Brain microvascular endothelial cell (primary cell): ENCODE measurements around the gene ZNF33A.
"Not testable (repeated sequence)": the region's sequence is repeated elsewhere in the genome, so short reads cannot be mapped to it uniquely, and the experiment has no call there.

Experiments used
- DNase-seq: peaks from one replicate; pipeline ENCODE4 v3.0.0-alpha.2; 2020
- H3K27ac ChIP-seq: fragments of 250-450 bp; sonication (Bioruptor Pico); 2 replicates; pipeline ENCODE4 v1.5.1; 2020; ENCODE audit warnings: mild to moderate bottlenecking, moderate library complexity
- H3K27me3 ChIP-seq: fragments of 250-450 bp; sonication (Bioruptor Pico); replicated peaks from 2 replicates; pipeline ENCODE4 v1.5.1; 2020; ENCODE audit warnings: mild to moderate bottlenecking
- H3K36me3 ChIP-seq: fragments of 250-450 bp; sonication (Bioruptor Pico); replicated peaks from 2 replicates; pipeline ENCODE4 v1.5.1; 2020; ENCODE audit warnings: mild to moderate bottlenecking
- H3K4me3 ChIP-seq: 2 replicates; pipeline ENCODE4 v1.5.1; 2011; ENCODE audit warnings: low read depth, mild to moderate bottlenecking, control low read depth, low read length, moderate library complexity
- CTCF ChIP-seq: IDR thresholded peaks from 2 replicates; pipeline ENCODE4 v1.5.1; 2011; ENCODE audit warnings: low read depth, mild to moderate bottlenecking, moderate library complexity, low read length, control low read depth, inconsistent platforms; ENCODE audit errors: missing control alignments
- in situ Hi-C: cut with HindIII; loops from 2 replicates; pipeline ENCODE4 v1.10.0; 2017; ENCODE audit warnings: low sequenced_read_pairs, low pct_ligation_motif_present

ZNF33A gene

DNA sequence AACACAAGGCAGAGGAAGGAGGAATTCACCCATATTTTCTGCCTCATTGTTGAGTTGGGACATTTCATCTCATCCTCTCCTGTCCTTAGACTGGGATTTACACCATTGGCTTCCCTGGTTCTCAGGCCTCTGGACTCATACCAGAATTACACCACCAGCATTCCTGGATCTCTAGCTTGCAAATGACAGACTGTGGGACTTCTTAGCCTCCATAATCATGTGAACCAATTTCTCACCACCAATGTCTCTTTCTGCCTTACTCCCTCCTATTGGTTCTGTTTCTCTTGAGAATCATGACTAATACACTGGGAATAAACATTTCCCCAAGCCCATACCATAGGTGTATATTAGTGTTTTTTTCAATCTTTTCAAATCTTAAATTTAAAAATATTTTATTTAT lies 2.9 kb upstream of the ZNF33A start:
- Histone ChIP-seq H3K27me3 (no peaks in the 10 kb centered on the region), H3K36me3 (no peaks in the 10 kb centered on the region), H3K27ac (no peak overlapping the region), H3K4me3 (no peak overlapping the region)
- DNase-seq, result no peak
- no peak for TF ChIP-seq CTCF
- in situ Hi-C loops, result no loop called here

DNA sequence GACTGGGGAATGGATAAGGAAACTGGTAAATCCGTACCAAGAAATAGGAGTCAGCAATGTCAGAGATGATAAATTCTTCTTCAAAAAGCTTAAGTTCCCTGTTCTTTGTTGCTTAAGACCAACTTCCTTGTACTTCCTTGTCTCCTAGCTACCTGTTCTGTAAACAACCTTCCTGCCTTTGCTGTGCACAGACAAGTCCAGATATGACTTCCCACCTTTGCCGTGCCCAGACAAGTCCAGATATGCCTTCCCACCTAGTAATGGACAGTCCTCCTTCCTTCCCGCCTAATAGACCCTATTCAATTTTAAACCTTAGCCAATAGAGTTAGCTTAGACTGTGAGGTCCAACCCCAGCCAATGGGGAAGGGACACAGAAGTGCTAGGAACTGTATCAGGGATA lies 2.5 kb upstream of the ZNF33A start:
- no peak overlapping the region for H3K27ac ChIP-seq

GRCh38 chr10:38016354-38016753 lies 5.9 kb downstream of the ZNF33A start:
- no peak overlapping the region for H3K27ac ChIP-seq
- H3K27me3 ChIP-seq, result no peaks in the 10 kb centered on the region
- DNase-seq, result no peak
- H3K4me3 ChIP-seq, result no peak overlapping the region
- TF ChIP-seq CTCF, result no peak
- in situ Hi-C loops, result no loop called here
- peaks cover 22% of the 10 kb centered on the region for H3K36me3 ChIP-seq

More for the DNA sequence above, 2.5 kb upstream of the ZNF33A start:
- no peaks in the 10 kb centered on the region for H3K36me3 ChIP-seq
- H3K4me3 ChIP-seq, result no peak overlapping the region
- H3K27me3 ChIP-seq, result no peaks in the 10 kb centered on the region
- in situ Hi-C loops, result no loop called here
- no peak for TF ChIP-seq CTCF
- no peak for DNase-seq

DNA sequence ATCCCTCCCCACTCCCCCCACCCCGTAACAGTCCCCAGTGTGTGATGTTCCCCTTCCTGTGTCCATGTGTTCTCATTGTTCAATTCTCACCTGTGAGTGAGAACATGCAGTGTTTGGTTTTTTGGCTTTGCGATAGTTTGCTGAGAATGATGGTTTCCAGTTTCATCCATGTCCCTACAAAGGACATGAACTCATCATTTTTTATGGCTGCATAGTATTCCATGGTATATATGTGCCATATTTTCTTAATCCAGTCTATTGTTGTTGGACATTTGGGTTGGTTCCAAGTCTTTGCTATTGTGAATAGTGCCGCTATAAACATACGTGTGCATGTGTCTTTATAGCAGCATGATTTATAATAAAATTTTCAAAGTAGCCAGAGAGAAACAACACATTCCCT lies 8.6 kb downstream of the ZNF33A start:
- in situ Hi-C loops, H3K27me3 ChIP-seq, H3K27ac ChIP-seq, DNase-seq, H3K4me3 ChIP-seq: not testable (repeated sequence)
- H3K36me3 ChIP-seq, result peaks cover 22% of the 10 kb centered on the region

DNA sequence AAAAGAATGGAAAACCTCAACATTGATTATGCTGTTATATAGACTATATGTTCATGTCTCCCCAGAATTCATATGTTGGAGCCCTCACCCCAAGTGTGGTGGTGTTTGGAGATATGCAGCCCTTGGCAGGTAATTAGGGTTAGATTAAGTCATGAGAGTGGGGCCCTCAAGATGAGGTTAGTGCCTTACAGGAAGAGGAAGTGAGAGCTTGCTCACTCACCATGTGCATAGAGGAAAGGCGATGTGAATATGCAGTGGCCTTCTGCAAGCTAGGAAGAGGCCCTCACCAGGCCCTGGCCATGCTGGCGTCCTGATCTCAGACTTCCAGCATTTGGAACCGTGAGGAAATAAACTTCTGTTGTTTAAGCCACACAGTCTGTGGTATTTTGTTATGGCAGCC lies 14.8 kb downstream of the ZNF33A start:
- in situ Hi-C loops, result no loop called here
- peaks cover 7% of the 10 kb centered on the region for H3K36me3 ChIP-seq

GRCh38 chr10:38027986-38028385 lies 17.5 kb downstream of the ZNF33A start:
- Histone ChIP-seq H3K27ac (no peak overlapping the region), H3K27me3 (no peaks in the 10 kb centered on the region), H3K4me3 (no peak overlapping the region), H3K36me3 (peaks cover 5% of the 10 kb centered on the region)
- no peak for DNase-seq
- no peak for TF ChIP-seq CTCF
- in situ Hi-C loops, result no loop called here

More for the DNA sequence above, 14.8 kb downstream of the ZNF33A start:
- H3K4me3 ChIP-seq, result no peak overlapping the region
- H3K27ac ChIP-seq, result no peak overlapping the region
- no peak for TF ChIP-seq CTCF
- DNase-seq, result no peak
- no peaks in the 10 kb centered on the region for H3K27me3 ChIP-seq
